ENCODE results near the gene FOXL3. TPM values are rescaled to one million over a fixed set of nuclear protein-coding genes. Genes with fewer than 3 reads are reported as not detected.

The FOXL3 gene
- total RNA-seq, 1 experiment from 2014 or later, result not detected

DNA sequence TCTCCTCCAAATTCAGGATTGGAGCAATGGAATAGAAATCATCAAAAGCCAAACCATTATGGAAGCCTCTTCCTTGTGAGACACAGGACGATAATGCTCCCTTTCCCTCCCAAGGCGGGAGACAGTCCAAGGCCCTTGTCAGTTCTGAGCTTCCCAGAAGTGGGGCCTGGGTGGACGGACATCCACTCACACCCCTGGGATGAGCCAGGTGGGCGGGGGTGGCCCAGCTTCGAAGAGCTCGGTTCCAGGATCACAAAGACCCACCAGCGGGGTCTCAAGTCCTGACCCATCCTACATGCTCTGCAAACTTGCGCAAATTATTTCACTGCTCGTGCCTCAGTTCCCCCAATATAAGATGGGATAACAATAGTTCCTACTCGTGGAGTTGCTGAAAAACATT lies 10.1 kb upstream of the FOXL3 start:
- TF ChIP-seq EZH2 (IDR thresholded peaks at IDR 0.05; ENCODE audit: borderline replicate concordance, low read depth, low read length, poor library complexity, severe bottlenecking) (no peak), CTCF (conservative IDR thresholded peaks at IDR 0.05; ENCODE audit: low read depth, low read length) (no peak)
- H3K27ac ChIP-seq (ENCODE audit: low read depth, low read length, poor library complexity, severe bottlenecking), result no peak overlapping the region
- CTCF ChIA-PET, result no interaction called here
- H3K4me1 ChIP-seq (ENCODE audit: insufficient read depth, low read length, poor library complexity, severe bottlenecking), result no peaks in the 10 kb centered on the region
- H3K9me3 ChIP-seq (ENCODE audit: low read depth, low read length, poor library complexity, severe bottlenecking), result peaks cover 11% of the 10 kb centered on the region
- H3K36me3 ChIP-seq (ENCODE audit: insufficient read depth, low read length, poor library complexity, severe bottlenecking), result no peaks in the 10 kb centered on the region
- no peak overlapping the region for H3K4me3 ChIP-seq (ENCODE audit: low read depth, low read length, poor library complexity, severe bottlenecking)
- intact Hi-C loops (cut with micrococcal nuclease; ENCODE audit: unreplicated experiment), result no loop called here
- DNase-seq (ENCODE audit: low spot score), result no peak
- BruUV-seq (replicated peaks), result no TSS peak
- POLR2A ChIA-PET (ENCODE audit: low non-redundant PET), result no interaction called here
- H3K27me3 ChIP-seq (replicated peaks; ENCODE audit: insufficient read depth, low read depth, low read length, poor library complexity), result peaks cover 20% of the 10 kb centered on the region

DNA sequence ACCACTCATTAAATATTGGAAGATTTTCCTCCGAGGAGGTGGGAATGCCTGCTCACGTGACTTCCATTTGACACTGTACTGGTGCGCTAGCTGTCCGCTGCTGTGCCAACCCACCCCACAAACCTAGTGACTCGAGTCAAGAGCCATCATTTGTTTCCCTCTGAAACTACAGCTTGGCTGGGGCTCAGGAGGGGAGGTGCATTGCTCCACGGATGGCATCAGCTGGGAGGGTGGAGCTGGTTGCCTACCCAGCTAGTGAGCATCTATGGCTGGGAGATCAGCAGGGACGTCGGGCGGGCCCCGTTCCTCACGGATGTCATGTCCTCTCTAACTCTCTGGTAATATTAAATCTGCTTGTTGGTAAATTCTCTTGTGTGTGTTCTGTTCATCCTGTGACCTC lies 9.5 kb upstream of the FOXL3 start:
- no TSS peak for BruUV-seq (replicated peaks)
- intact Hi-C loops (cut with micrococcal nuclease; ENCODE audit: unreplicated experiment), result no loop called here
- ChIA-PET CTCF (no interaction called here), POLR2A (ENCODE audit: low non-redundant PET) (no interaction called here)
- Histone ChIP-seq H3K27me3 (replicated peaks; ENCODE audit: insufficient read depth, low read depth, low read length, poor library complexity) (peaks cover 27% of the 10 kb centered on the region), H3K9me3 (ENCODE audit: low read depth, low read length, poor library complexity, severe bottlenecking) (peaks cover 6% of the 10 kb centered on the region), H3K27ac (ENCODE audit: low read depth, low read length, poor library complexity, severe bottlenecking) (no peak overlapping the region), H3K4me1 (ENCODE audit: insufficient read depth, low read length, poor library complexity, severe bottlenecking) (no peaks in the 10 kb centered on the region), H3K36me3 (ENCODE audit: insufficient read depth, low read length, poor library complexity, severe bottlenecking) (no peaks in the 10 kb centered on the region), H3K4me3 (ENCODE audit: low read depth, low read length, poor library complexity, severe bottlenecking) (no peak overlapping the region)
- no peak for TF ChIP-seq CTCF (conservative IDR thresholded peaks at IDR 0.05; ENCODE audit: low read depth, low read length)
- TF ChIP-seq EZH2 (IDR thresholded peaks at IDR 0.05; ENCODE audit: borderline replicate concordance, low read depth, low read length, poor library complexity, severe bottlenecking), result no peak
- DNase-seq (ENCODE audit: low spot score), result no peak

DNA sequence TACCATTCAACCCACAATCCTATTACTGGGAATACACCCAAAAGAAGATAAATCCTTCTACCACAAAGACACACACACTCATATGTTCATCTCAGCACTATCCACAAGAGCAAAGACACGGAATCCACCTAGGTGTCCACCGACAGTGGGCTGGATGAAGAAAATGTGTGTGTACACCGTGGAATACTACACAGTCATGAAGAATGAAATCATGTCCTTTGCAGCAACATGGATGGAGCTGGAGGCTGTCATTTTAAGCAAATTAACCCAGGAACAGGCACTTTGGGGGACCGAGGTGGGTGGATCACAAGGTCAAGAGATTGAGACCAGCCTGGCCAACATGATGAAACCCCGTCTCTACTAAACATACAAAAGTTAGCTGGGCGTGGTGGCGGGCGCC lies 8.3 kb upstream of the FOXL3 start:
- no peak for DNase-seq (ENCODE audit: low spot score)
- Histone ChIP-seq H3K27me3 (replicated peaks; ENCODE audit: insufficient read depth, low read depth, low read length, poor library complexity) (peaks cover 38% of the 10 kb centered on the region), H3K9me3 (ENCODE audit: low read depth, low read length, poor library complexity, severe bottlenecking) (peaks cover 6% of the 10 kb centered on the region), H3K27ac (ENCODE audit: low read depth, low read length, poor library complexity, severe bottlenecking) (no peak overlapping the region), H3K4me3 (ENCODE audit: low read depth, low read length, poor library complexity, severe bottlenecking) (no peak overlapping the region), H3K36me3 (ENCODE audit: insufficient read depth, low read length, poor library complexity, severe bottlenecking) (no peaks in the 10 kb centered on the region), H3K4me1 (ENCODE audit: insufficient read depth, low read length, poor library complexity, severe bottlenecking) (no peaks in the 10 kb centered on the region)
- no TSS peak for BruUV-seq (replicated peaks)
- TF ChIP-seq CTCF (conservative IDR thresholded peaks at IDR 0.05; ENCODE audit: low read depth, low read length) (no peak), EZH2 (IDR thresholded peaks at IDR 0.05; ENCODE audit: borderline replicate concordance, low read depth, low read length, poor library complexity, severe bottlenecking) (no peak)
- intact Hi-C loops (cut with micrococcal nuclease; ENCODE audit: unreplicated experiment), result no loop called here
- ChIA-PET POLR2A (ENCODE audit: low non-redundant PET) (no interaction called here), CTCF (no interaction called here)

Data from A673 (cell line).